Esophagus squamous epithelium (tissue), 5 donors: ENCODE measurements around the gene MRPL40. TPM values are rescaled to one million over a fixed set of nuclear protein-coding genes. Genes with fewer than 3 reads are reported as not detected.
"Not testable (repeated sequence)": the region's sequence is repeated elsewhere in the genome, so short reads cannot be mapped to it uniquely, and the experiment has no call there.

Source experiments
- DNase-seq: peaks from one replicate; lab custom pipeline; 2025; lab: John Stamatoyannopoulos, UW
- H3K27ac ChIP-seq, 4 donors: fragments of 200-600 bp; sonication (generic); one replicate each; pipeline ENCODE4 v1.5.1; 2016 to 2019; ENCODE audit warnings: mild to moderate bottlenecking in 1 of 4
- H3K27me3 ChIP-seq, 4 donors: fragments of 200-600 bp; sonication (generic); 1 replicate in 3 of 4; 2 replicates in 1 of 4; pipeline versions ENCODE4 v1.5.1 to v1.6.0; 2017 to 2021; ENCODE audit warnings: antibody characterized with exemption in 1 of 4
- H3K36me3 ChIP-seq, 3 donors: fragments of 200-600 bp; sonication (generic); one replicate each; pipeline ENCODE4 v1.5.1; 2016 to 2019
- H3K4me1 ChIP-seq, 3 donors: fragments of 200-600 bp; sonication (generic); one replicate each; pipeline ENCODE4 v1.5.1; 2017 to 2019
- H3K4me3 ChIP-seq, 4 donors: fragments of 200-600 bp; sonication (generic); 1 replicate in 3 of 4; 2 replicates in 1 of 4; pipeline ENCODE4 v1.5.1; 2016 to 2019; ENCODE audit warnings: mild to moderate bottlenecking in 2 of 4, moderate library complexity in 1 of 4
- H3K9me3 ChIP-seq, 3 donors: fragments of 200-600 bp; sonication (generic); one replicate each; pipeline ENCODE4 v1.5.1; 2016 to 2019
- POLR2A ChIP-seq, 4 donors: fragments of 450-650 bp; IDR thresholded peaks; one replicate each; pipeline ENCODE4 v1.6.1; 2017; ENCODE audit warnings: antibody characterized with exemption in 4 of 4, mild to moderate bottlenecking in 4 of 4, moderate library complexity in 3 of 4
- WGBS, 2 donors: methylation state at CpG; one replicate each; pipeline ENCODE4 v1.1.5; 2018; 5-methylcytosine and 5-hydroxymethylcytosine counted together
- intact Hi-C: fragments of 100-400 bp; cut with DNase I; formaldehyde crosslinking; loops from one replicate; pipeline ENCODE4 v1.15.0; 2022
- total RNA-seq, 4 donors: library from RNA; depleted of rRNA; stranded (reverse); fragments of >200 nt; gene quantifications; one replicate each; pipeline ENCODE4 v1.1.0, GENCODE V29; 2016
- TF ChIP-seq, protein P1 (sequence below), 6 experiments: fragments of 450-650 bp in 4 of 6; fragments of 200-600 bp in 2 of 6; sonication (generic) in 2 of 6; IDR thresholded peaks; one replicate each; pipeline ENCODE4 v1.5.1; 2016 to 2019; ENCODE audit warnings: antibody characterized with exemption in 6 of 6, mild to moderate bottlenecking in 4 of 6, moderate library complexity in 4 of 6
- donor health status: DM: yes; HTN: yes; CAD: no.

MRPL40 gene
- total RNA-seq, 4 donors from 2014 or later: 14.6 to 25.7 (median 17.5) TPM

DNA sequence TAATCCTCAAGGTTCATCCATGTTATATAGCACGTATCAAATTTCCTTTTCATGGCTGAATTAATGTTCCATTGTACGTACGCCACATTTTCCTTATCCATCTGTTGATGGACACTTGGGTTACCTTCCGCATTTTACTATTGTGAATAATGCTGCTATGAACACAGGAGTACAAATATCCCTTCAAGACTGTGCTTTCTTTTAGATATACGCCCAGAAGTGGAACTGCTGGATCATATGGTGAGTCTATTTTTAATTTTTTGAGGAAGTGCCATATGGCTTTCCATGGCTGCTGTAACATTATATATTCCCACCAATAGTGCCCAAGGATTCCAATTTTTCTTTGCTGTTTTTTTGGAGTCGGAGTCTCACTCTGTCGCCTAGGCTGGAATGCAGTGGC, 6.0 kb downstream of the MRPL40 start:
- H3K27me3 ChIP-seq: no peaks in the 10 kb centered on the region
- intact Hi-C loops: no loop called here
- peaks cover 0 to 82% (median 4%) of the 10 kb centered on the region in 3 donors for H3K36me3 ChIP-seq
- no peak overlapping the region for H3K4me3 ChIP-seq
- H3K4me1 ChIP-seq: peaks cover 0 to 23% (median 6%) of the 10 kb centered on the region in 3 donors
- H3K27ac ChIP-seq: peak overlapping the region in 2 of 4 donors; percentile 17 to 25
- 60 to 74% methylated on average over 7 of the region's 7 CpGs for WGBS, 2 donors
- no peaks in the 10 kb centered on the region for H3K9me3 ChIP-seq
- DNase-seq: no peak
- no peak for TF ChIP-seq POLR2A (IDR thresholded peaks at IDR 0.05)

DNA sequence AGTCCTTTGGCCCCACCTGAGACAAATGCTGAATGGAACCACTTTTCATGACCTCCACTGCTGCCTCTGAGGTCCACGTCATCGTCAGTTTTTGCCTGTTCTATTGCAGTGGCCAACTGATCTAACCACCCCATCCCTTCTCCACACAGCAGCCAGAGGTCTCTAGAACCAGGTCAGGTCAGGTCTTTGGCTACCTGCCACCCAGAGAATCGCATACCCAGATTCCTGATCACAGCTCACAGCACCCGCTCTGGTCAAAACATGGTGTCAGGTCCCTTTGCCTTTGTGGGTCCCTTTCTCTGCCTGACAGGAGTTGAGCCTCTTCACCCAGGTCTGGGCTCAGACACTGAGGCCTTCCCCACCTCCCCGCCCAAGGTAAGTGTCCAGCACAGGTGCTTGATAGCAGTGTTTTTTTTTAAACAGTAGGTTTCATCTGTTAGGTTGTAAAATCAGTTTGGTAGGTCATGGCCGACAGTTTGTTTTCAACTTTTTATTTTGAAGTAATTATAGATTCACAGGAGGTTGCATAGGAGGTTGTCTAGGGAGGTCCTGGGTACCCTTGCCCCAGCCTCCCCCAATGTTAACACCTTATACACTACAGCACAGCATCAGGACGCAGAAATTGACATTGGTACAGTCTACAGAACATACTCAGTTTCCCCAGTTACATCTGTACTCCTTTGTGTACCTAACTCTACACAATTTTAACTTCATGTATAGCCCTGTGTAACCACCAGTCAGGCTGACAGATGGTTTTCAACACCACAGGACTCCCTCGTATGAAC, 8.3 kb downstream of the MRPL40 start:
- Histone ChIP-seq H3K9me3 (no peaks in the 10 kb centered on the region), H3K4me3 (no peak overlapping the region), H3K36me3 (peaks cover 4 to 79% (median 4%) of the 10 kb centered on the region in 3 donors), H3K4me1 (peaks cover under 1 to 17% (median 6%) of the 10 kb centered on the region in 3 donors), H3K27me3 (no peaks in the 10 kb centered on the region), H3K27ac (no peak overlapping the region)
- no peak for DNase-seq
- no peak for TF ChIP-seq POLR2A (IDR thresholded peaks at IDR 0.05)
- WGBS, 2 donors: 89 to 95% methylated on average over 6 to 8 of the region's 8 CpGs
- intact Hi-C loops: no loop called here

DNA sequence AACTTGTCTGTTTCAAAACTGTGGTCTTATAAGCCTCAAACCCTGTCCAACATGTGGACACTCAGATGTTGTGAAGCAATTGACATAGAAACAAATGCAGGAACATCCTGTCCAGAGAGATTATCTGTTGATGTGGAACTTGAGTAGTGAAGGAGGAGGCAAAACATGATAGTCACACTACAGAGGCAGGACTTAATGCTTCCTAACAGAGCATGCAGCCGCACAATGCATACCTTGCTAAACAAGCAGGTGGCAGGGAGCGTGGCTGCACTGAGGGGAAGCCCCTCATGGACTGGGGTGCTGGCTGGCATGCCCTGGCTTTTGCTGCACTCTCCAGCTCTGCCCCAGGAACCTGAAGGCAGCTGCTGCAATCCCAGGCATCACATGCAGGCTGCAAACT, 9.8 kb downstream of the MRPL40 start:
- WGBS, 2 donors: 61 to 81% methylated on average over 2 of the region's 2 CpGs
- Histone ChIP-seq H3K27me3 (no peaks in the 10 kb centered on the region), H3K4me3 (no peak overlapping the region), H3K27ac (no peak overlapping the region), H3K4me1 (peaks cover 13 to 31% (median 17%) of the 10 kb centered on the region in 3 donors), H3K36me3 (peaks cover 0 to 64% (median 4%) of the 10 kb centered on the region in 3 donors), H3K9me3 (no peaks in the 10 kb centered on the region)
- intact Hi-C loops: no loop called here
- no peak for DNase-seq
- no peak for TF ChIP-seq POLR2A (IDR thresholded peaks at IDR 0.05)
- TF ChIP-seq, protein P1, sequence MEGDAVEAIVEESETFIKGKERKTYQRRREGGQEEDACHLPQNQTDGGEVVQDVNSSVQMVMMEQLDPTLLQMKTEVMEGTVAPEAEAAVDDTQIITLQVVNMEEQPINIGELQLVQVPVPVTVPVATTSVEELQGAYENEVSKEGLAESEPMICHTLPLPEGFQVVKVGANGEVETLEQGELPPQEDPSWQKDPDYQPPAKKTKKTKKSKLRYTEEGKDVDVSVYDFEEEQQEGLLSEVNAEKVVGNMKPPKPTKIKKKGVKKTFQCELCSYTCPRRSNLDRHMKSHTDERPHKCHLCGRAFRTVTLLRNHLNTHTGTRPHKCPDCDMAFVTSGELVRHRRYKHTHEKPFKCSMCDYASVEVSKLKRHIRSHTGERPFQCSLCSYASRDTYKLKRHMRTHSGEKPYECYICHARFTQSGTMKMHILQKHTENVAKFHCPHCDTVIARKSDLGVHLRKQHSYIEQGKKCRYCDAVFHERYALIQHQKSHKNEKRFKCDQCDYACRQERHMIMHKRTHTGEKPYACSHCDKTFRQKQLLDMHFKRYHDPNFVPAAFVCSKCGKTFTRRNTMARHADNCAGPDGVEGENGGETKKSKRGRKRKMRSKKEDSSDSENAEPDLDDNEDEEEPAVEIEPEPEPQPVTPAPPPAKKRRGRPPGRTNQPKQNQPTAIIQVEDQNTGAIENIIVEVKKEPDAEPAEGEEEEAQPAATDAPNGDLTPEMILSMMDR (IDR thresholded peaks at IDR 0.05): no peak

DNA sequence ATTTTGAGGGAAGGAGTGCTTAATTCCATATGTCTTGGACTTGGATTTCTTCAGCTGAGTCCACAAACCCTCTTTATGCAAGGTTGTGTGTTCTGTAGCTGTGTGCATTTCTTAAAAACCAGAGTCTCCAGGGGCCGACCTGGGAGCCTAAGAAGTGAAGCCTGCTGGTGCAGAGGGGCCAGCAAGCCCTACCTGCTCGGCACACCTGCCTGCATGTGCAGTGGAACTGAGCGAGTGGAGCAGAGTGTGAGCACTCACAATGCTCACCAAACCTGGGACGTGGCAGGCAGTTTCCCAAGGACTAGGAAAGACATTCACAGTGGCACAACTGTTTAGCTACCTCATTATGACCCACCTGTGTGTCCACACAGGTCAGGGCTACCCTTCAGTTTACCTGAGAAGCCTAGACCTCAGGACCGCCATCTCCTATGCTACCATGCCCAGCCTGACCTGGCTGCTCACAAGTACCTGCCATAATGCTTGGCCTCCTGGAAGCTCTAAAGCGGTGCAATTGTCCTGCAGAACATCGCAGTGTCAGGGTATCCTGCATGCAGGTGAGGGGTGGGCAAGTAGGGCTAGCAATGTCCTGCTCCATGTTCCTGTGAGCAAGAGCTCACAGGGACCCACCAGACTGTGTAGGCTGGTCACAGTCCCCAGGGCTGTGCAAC, 11.3 kb downstream of the MRPL40 start:
- 100% methylated on average over 1 to 2 of the region's 7 CpGs for WGBS, 2 donors
- no peak for TF ChIP-seq POLR2A (IDR thresholded peaks at IDR 0.05)
- TF ChIP-seq, protein P1 (IDR thresholded peaks at IDR 0.05): no peak
- intact Hi-C loops: no loop called here
- Histone ChIP-seq H3K4me1 (peaks cover 20 to 33% (median 22%) of the 10 kb centered on the region in 3 donors), H3K27ac (no peak overlapping the region), H3K9me3 (no peaks in the 10 kb centered on the region), H3K27me3 (no peaks in the 10 kb centered on the region), H3K36me3 (peaks cover 0 to 49% (median 4%) of the 10 kb centered on the region in 3 donors), H3K4me3 (no peak overlapping the region)
- no peak for DNase-seq

DNA sequence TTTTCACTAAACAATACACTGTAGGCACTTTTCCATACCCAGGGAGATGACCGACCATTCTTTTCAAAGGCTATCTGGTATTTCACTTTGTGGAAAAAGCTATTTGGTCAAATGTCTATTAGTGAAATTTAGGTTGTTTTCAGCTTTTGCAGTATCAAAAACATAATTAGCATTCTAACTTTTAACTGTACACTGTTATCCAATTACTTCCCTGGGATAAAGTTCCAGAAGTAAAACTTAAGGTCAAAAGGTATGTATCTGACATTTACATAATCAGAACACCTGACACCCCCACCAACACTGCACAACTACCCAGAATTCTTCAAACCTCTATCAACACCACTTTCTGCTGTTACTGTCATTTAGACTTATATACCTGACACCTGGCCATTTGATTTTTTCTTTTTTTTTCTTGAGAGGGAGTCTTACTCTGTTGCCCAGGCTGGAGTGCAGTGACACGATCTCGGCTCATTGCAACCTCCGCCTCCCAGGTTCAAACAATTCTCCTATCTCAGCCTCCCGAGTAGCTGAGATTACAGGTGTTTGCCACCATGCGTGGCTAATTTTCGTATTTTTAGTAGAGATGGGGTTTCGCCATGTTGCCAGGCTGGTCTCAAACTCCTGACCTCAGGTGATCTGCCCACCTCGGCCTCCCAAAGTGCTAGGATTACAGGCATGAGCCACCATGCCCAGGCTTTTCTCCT, 13.1 kb downstream of the MRPL40 start:
- H3K27ac ChIP-seq, H3K9me3 ChIP-seq, H3K27me3 ChIP-seq, DNase-seq, H3K4me3 ChIP-seq, intact Hi-C loops: not testable (repeated sequence)
- Histone ChIP-seq H3K4me1 (peaks cover 21 to 38% (median 22%) of the 10 kb centered on the region in 3 donors), H3K36me3 (peaks cover 0 to 54% (median 4%) of the 10 kb centered on the region in 3 donors)
- WGBS, 2 donors: 91 to 92% methylated on average over 9 of the region's 9 CpGs

DNA sequence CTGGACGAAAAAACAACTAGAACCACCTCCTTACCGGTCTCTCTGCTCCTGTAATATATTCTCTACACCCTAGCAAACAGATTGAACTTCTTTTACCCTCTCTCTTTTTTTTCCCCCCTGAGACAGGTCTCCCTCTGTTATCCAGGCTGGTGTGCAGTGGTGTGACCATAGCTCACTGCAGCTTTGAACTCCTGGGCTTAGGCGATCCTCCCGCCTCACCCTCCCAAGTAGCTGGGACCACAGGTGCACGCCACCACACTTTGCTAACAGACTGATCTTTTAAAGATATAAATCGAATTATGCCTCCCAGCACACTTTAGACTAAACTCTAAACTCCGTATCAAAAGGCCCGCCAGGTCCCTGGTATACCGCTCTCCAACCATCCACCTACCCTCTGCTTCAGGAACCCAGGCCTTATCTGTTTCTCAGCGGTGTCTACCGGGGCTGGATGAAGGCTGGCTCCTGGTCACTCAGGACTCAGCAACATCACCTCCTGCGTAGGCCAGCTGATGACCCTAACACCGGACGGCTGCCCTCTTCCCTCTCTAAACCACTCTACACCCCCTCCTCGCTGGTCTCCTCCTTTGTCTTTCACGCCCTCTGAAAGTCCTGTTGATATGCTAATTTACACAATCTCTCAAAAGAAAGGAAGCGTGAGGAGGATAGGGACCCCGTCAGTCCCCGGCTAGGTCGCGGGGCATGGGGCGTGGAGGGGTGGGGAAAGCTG, 14.4 kb downstream of the MRPL40 start:
- 26 to 30% methylated on average over 16 of the region's 22 CpGs for WGBS, 2 donors
- Histone ChIP-seq H3K27me3 (no peaks in the 10 kb centered on the region), H3K36me3 (peaks cover 0 to 54% (median 4%) of the 10 kb centered on the region in 3 donors), H3K4me1 (peaks cover 21 to 38% (median 22%) of the 10 kb centered on the region in 3 donors), H3K9me3 (no peaks in the 10 kb centered on the region), H3K4me3 (peak overlapping the region; percentile 66 to 89 (median 83)), H3K27ac (peak overlapping the region; percentile 93 to 98 (median 95))
- intact Hi-C loops: no loop called here
- no peak for TF ChIP-seq POLR2A (IDR thresholded peaks at IDR 0.05)
- TF ChIP-seq, protein P1 (IDR thresholded peaks at IDR 0.05): no peak
- no peak for DNase-seq
